HEK293 (cell line): ENCODE data around the gene ZNF692.

Experiments
- CTCF ChIA-PET: fragments of 350-600 bp; formaldehyde crosslinking; extraction: SDS; loops from one replicate; lab custom pipeline; 2021; ENCODE audit warnings: antibody characterized with exemption; lab: Yijun Ruan, JAX
- POLR2A ChIA-PET: fragments of 300-600 bp; formaldehyde crosslinking; extraction: SDS; loops from one replicate; lab custom pipeline; 2020; ENCODE audit warnings: antibody characterized with exemption, inconsistent platforms; lab: Yijun Ruan, JAX
- H3K27ac ChIP-seq: fragments of 200-500 bp; sonication (Bioruptor generic); 2 replicates; pipeline ENCODE4 v1.5.1; 2014; ENCODE audit warnings: low read depth, low read length, control low read depth, inconsistent platforms; ENCODE audit errors: extremely low read depth
- H3K36me3 ChIP-seq, 2 experiments: fragments of 200-500 bp in 1 of 2; sonication (Bioruptor generic) in 1 of 2; 1 replicate in 1 of 2; 2 replicates in 1 of 2; pipeline ENCODE4 v1.5.1; 2014 to 2017; ENCODE audit warnings: inconsistent platforms in 2 of 2, low read length in 2 of 2; ENCODE audit not compliant: control insufficient read depth in 2 of 2, insufficient read depth in 1 of 2
- H3K4me1 ChIP-seq: fragments of 200-500 bp; sonication (Bioruptor generic); 2 replicates; pipeline ENCODE4 v1.5.1; 2014; ENCODE audit warnings: mild to moderate bottlenecking, low read length, inconsistent platforms; ENCODE audit not compliant: control insufficient read depth, insufficient read depth
- H3K4me3 ChIP-seq: 2 replicates; pipeline ENCODE4 v1.5.1; 2011; ENCODE audit warnings: low read depth, mild to moderate bottlenecking, control low read depth, low read length, moderate library complexity
- H3K9me3 ChIP-seq: fragments of 200-500 bp; sonication (Bioruptor generic); 2 replicates; pipeline ENCODE4 v1.5.1; 2014; ENCODE audit warnings: low read depth, low read length, inconsistent platforms; ENCODE audit not compliant: control insufficient read depth, insufficient read depth
- OSR2 ChIP-seq: fragments of 450-650 bp; formaldehyde crosslinking; IDR thresholded peaks from 2 replicates; pipeline ENCODE4 v1.5.1; 2016; ENCODE audit warnings: missing biosample characterization, missing genetic modification characterization
- PATZ1 ChIP-seq: fragments of 450-650 bp; formaldehyde crosslinking; IDR thresholded peaks from 2 replicates; pipeline ENCODE4 v1.5.1; 2016; ENCODE audit warnings: missing biosample characterization, missing genetic modification characterization
- PRDM10 ChIP-seq: fragments of 450-650 bp; formaldehyde crosslinking; IDR thresholded peaks from 2 replicates; pipeline ENCODE4 v1.5.1; 2016; ENCODE audit warnings: missing biosample characterization, missing genetic modification characterization
- ZFP41 ChIP-seq: fragments of 450-650 bp; formaldehyde crosslinking; IDR thresholded peaks from 2 replicates; pipeline ENCODE4 v1.5.1; 2016; ENCODE audit warnings: missing biosample characterization, missing genetic modification characterization, borderline replicate concordance
- ZNF133 ChIP-seq: fragments of 450-650 bp; formaldehyde crosslinking; IDR thresholded peaks from 2 replicates; pipeline ENCODE4 v1.5.1; 2016; ENCODE audit warnings: missing biosample characterization, missing genetic modification characterization
- ZNF248 ChIP-seq: fragments of 450-650 bp; formaldehyde crosslinking; IDR thresholded peaks from 2 replicates; pipeline ENCODE4 v1.5.1; 2017; ENCODE audit warnings: missing biosample characterization, missing genetic modification characterization
- ZNF549 ChIP-seq: fragments of 450-650 bp; IDR thresholded peaks from 2 replicates; pipeline ENCODE4 v1.5.1; 2018; ENCODE audit warnings: missing biosample characterization, missing genetic modification characterization, mild to moderate bottlenecking, inconsistent platforms, moderate library complexity
- ZNF558 ChIP-seq: fragments of 450-650 bp; formaldehyde crosslinking; IDR thresholded peaks from 2 replicates; pipeline ENCODE4 v1.5.1; 2016; ENCODE audit warnings: missing biosample characterization, missing genetic modification characterization
- TF ChIP-seq, protein P1 (sequence below): fragments of 450-650 bp; formaldehyde crosslinking; IDR thresholded peaks from 2 replicates; pipeline ENCODE4 v1.5.1; 2016; ENCODE audit warnings: missing biosample characterization, missing genetic modification characterization
- TF ChIP-seq, protein P2 (sequence below): fragments of 450-650 bp; formaldehyde crosslinking; IDR thresholded peaks from 2 replicates; pipeline ENCODE4 v1.5.1; 2016; ENCODE audit warnings: missing biosample characterization, missing genetic modification characterization
- TF ChIP-seq, protein P3 (sequence below): fragments of 450-650 bp; formaldehyde crosslinking; IDR thresholded peaks from 2 replicates; pipeline ENCODE4 v1.5.1; 2016; ENCODE audit warnings: missing biosample characterization, missing genetic modification characterization, low read depth

The ZNF692 gene

GRCh38 chr1:248843687-248844086 is 15.2 kb downstream of the ZNF692 start:
- no peak overlapping the region for H3K27ac ChIP-seq

More at GRCh38 chr1:248843687-248844086, 15.2 kb downstream of the ZNF692 start:
- POLR2A ChIA-PET, result no interaction called here
- Histone ChIP-seq H3K4me1 (no peaks in the 10 kb centered on the region), H3K9me3 (no peaks in the 10 kb centered on the region), H3K36me3 (peaks cover 0 to 57% of the 10 kb centered on the region in 2 experiments; a peak in 1 of 3 replicates), H3K4me3 (no peak overlapping the region)
- CTCF ChIA-PET, result no interaction called here
- no peak for TF ChIP-seq PRDM10
- TF ChIP-seq, protein P1, sequence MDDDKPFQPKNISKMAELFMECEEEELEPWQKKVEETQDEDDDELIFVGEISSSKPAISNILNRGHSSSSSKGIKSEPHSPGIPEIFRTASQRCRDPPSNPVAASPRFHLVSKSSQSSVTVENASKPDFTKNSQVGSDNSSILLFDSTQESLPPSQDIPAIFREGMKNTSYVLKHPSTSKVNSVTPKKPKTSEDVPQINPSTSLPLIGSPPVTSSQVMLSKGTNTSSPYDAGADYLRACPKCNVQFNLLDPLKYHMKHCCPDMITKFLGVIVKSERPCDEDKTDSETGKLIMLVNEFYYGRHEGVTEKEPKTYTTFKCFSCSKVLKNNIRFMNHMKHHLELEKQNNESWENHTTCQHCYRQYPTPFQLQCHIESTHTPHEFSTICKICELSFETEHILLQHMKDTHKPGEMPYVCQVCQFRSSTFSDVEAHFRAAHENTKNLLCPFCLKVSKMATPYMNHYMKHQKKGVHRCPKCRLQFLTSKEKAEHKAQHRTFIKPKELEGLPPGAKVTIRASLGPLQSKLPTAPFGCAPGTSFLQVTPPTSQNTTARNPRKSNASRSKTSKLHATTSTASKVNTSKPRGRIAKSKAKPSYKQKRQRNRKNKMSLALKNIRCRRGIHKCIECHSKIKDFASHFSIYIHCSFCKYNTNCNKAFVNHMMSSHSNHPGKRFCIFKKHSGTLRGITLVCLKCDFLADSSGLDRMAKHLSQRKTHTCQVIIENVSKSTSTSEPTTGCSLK, result no peak
- TF ChIP-seq ZNF133 (tag by site-specific recombination), result no peak
- TF ChIP-seq ZNF549 (tag by site-specific recombination), result no peak
- no peak for TF ChIP-seq ZNF558 (tag by site-specific recombination)
- TF ChIP-seq, protein P2, sequence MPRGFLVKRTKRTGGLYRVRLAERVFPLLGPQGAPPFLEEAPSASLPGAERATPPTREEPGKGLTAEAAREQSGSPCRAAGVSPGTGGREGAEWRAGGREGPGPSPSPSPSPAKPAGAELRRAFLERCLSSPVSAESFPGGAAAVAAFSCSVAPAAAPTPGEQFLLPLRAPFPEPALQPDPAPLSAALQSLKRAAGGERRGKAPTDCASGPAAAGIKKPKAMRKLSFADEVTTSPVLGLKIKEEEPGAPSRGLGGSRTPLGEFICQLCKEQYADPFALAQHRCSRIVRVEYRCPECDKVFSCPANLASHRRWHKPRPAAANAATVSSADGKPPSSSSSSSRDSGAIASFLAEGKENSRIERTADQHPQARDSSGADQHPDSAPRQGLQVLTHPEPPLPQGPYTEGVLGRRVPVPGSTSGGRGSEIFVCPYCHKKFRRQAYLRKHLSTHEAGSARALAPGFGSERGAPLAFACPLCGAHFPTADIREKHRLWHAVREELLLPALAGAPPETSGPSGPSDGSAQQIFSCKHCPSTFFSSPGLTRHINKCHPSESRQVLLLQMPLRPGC, result no peak
- TF ChIP-seq, protein P3, sequence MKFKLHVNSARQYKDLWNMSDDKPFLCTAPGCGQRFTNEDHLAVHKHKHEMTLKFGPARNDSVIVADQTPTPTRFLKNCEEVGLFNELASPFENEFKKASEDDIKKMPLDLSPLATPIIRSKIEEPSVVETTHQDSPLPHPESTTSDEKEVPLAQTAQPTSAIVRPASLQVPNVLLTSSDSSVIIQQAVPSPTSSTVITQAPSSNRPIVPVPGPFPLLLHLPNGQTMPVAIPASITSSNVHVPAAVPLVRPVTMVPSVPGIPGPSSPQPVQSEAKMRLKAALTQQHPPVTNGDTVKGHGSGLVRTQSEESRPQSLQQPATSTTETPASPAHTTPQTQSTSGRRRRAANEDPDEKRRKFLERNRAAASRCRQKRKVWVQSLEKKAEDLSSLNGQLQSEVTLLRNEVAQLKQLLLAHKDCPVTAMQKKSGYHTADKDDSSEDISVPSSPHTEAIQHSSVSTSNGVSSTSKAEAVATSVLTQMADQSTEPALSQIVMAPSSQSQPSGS (tag by site-specific recombination), result no peak
- no peak for TF ChIP-seq ZNF248 (tag by site-specific recombination)
- TF ChIP-seq PATZ1 (tag by site-specific recombination), result no peak
- TF ChIP-seq ZFP41, result no peak
- no peak for TF ChIP-seq OSR2
